ENCODE results near the gene KCNF1.

KCNF1 gene

GRCh38 chr2:10911291-10912075, at the start of gene KCNF1:
Gene KCNF1 (plus strand): TSS chr2:10911934. CDS start chr2:10912427, 493 bp downstream.
- no peak for DNase-seq

- DNase-seq = no peak
These were observed 49.4 kb upstream of the KCNF1 start for GRCh38 chr2:10862330-10862729.

GRCh38 chr2:10863047-10863446, 48.7 kb upstream of the KCNF1 start:
- no peak for DNase-seq

- no peak for DNase-seq
These were observed 47.9 kb upstream of the KCNF1 start for GRCh38 chr2:10863837-10864236.

GRCh38 chr2:10864251-10864650, 47.5 kb upstream of the KCNF1 start:
- DNase-seq = no peak

GRCh38 chr2:10864861-10865636, 46.7 kb upstream of the KCNF1 start:
- no peak for DNase-seq

- DNase-seq = no peak
These were observed 45.9 kb upstream of the KCNF1 start for GRCh38 chr2:10865841-10866240.

- no peak for DNase-seq
These were observed 43.9 kb upstream of the KCNF1 start for GRCh38 chr2:10867692-10868420.

GRCh38 chr2:10868465-10869314, 43.0 kb upstream of the KCNF1 start:
- no peak for DNase-seq

GRCh38 chr2:10871978-10872377, 39.8 kb upstream of the KCNF1 start:
- no peak for DNase-seq

GRCh38 chr2:10873171-10873570, 38.6 kb upstream of the KCNF1 start:
- DNase-seq = no peak

GRCh38 chr2:10873790-10874437, 37.8 kb upstream of the KCNF1 start:
- DNase-seq = no peak

GRCh38 chr2:10875126-10875525, 36.6 kb upstream of the KCNF1 start:
- DNase-seq = no peak

- no peak for DNase-seq
These were observed 35.3 kb upstream of the KCNF1 start for GRCh38 chr2:10876394-10876793.

- no peak for DNase-seq
These were observed 34.8 kb upstream of the KCNF1 start for GRCh38 chr2:10876963-10877362.

GRCh38 chr2:10877651-10878111, 34.1 kb upstream of the KCNF1 start:
- DNase-seq = no peak

- DNase-seq = no peak
These were observed 33.3 kb upstream of the KCNF1 start for GRCh38 chr2:10878268-10878915.

- DNase-seq = no peak
These were observed 32.6 kb upstream of the KCNF1 start for GRCh38 chr2:10879159-10879558.

- DNase-seq = no peak
These were observed 31.8 kb upstream of the KCNF1 start for GRCh38 chr2:10879624-10880585.

Data from cortex of kidney (tissue), 1 donor.